NCI-H1417 treated with DMSO at 0.1 percent for 48 hours (cell line): ENCODE measurements around the gene CROCC2.

Experiments
- DNase-seq: peaks from one replicate; lab custom pipeline; 2025; lab: John Stamatoyannopoulos, UW

Gene CROCC2

DNA sequence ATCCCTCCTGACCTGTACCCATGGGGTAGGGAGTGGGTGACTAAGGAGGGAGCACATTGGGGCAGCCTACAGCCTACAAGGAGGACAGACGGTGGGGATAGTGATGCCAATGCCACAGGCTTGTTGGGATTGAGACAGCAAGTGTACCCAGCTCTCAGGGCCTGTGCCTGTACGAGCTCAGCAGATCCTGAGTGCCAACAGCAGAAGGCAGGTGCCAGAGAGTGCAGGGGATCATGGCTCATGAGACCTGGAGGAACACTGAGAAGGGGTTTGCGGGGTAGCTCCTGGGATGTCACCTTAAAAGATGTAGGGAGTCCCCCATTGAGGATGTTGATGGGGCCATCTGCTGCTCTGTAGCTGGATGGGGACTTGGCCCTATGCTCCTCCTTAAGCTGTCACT, 82.0 kb downstream of the CROCC2 start:
- no peak for DNase-seq

DNA sequence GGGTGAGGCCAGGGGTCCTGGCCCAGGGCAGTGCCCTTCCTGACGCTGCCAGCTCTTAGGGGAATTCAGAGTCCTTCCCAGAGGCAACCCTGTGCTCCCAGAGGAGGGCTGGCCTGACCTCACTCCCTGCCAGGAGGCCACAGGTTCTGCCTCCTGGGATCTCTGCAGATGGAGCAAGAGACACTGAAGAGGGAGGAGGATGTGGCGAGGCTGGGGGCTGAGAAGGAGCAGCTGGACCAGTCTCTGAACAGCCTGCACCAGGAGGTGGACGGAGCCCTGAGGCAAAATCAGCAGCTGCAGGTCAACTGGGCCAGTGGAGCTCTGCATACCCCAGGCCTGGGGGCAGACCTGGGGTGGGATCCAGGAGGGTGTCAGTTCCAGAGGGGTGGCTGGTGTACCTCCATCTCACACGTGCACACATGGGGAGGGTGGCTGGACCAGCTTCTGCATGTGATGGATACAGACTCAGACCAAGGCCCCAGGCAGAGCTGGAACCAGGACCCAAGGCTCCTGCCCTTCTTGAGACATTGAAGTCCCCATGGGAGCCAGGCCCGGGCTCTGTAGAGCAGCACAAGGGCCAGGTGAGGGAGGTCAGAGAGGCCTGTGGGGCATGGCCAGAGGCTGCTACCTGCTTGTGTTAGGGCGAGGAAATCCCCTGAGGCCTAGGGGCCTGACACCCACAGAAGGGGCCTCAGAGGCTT, 82.6 kb downstream of the CROCC2 start:
- no peak for DNase-seq

GRCh38 chr2:240989451-240990265, 83.5 kb downstream of the CROCC2 start:
- no peak for DNase-seq

- DNase-seq = no peak
These were observed 84.1 kb downstream of the CROCC2 start for GRCh38 chr2:240990266-240990529.

DNA sequence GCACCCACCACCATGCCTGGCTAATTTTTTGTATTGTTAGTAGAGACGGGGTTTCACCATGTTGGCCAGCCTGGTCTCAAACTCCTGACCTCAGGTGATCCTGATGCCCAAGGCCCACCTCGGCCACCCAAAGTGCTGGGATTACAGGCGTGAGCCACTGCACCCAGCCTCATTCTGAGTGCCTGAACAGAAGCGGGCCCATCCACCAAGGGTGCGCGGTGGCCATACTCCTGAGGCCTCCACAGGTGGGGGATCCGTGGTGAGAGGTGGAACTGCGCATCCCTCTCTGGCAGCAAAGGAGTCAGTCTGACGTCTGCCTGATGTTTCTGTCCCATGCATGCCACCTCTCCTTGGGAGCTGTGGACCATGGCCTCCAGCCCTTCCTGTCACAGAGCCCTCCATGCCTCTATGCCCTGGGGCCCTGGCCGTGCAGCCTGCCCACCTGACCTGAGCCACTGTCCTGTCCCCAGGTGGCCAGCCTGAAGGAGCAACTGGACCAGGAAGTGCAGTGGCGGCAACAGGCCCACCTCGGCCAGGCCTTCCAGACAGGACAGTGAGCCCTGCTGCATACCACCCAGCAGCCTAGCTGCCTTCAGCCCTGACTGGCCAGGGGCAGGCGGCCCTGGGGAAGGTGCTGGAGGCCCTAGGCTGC, 84.7 kb downstream of the CROCC2 start:
- DNase-seq = no peak

GRCh38 chr2:240991378-240992263, 85.5 kb downstream of the CROCC2 start:
- DNase-seq = no peak

- DNase-seq = no peak
These were observed 86.6 kb downstream of the CROCC2 start for GRCh38 chr2:240992572-240993291.

- DNase-seq = no peak
These were observed 87.5 kb downstream of the CROCC2 start for GRCh38 chr2:240993446-240994170.

GRCh38 chr2:240994171-240994896, 88.2 kb downstream of the CROCC2 start:
- DNase-seq = no peak

GRCh38 chr2:240995041-240996021, 89.2 kb downstream of the CROCC2 start:
- DNase-seq = no peak

- DNase-seq = no peak
These were observed 90.2 kb downstream of the CROCC2 start for GRCh38 chr2:240996161-240996833.

GRCh38 chr2:240996834-240997140, 90.7 kb downstream of the CROCC2 start:
- no peak for DNase-seq

DNA sequence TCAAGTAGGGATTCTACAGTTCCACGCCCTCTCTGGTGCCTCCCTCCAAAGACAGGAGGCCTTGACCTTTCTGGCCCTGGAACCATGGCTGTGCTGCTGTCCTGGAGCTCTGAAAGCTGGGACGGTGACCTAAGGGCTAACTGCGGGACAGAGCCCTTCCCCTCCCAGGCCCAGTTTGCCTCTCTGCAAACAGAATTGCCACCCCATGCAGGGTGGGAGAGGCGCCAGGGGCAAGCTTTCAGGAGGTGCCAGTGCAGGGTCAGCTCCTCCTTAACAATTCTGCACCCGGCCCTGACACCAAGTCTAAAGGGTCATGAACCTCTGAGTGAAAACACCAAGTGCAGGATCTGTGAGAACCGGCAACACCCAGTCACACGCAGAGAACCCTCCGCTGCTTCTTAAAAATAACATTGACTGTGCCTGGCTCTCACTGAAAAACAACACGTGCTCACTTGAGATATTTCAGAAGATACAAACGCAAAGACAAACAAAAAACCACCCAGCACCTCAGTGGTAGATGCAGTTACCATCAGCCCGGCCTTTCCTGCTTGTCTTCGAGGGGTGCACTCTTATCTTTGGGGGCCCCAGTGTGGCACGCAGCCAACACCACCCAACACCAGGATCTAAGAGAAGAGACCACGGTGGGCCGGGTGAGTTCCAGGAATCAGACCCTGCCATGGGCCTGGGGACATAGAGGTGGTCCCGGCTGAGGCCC, 91.2 kb downstream of the CROCC2 start:
- DNase-seq = no peak

DNA sequence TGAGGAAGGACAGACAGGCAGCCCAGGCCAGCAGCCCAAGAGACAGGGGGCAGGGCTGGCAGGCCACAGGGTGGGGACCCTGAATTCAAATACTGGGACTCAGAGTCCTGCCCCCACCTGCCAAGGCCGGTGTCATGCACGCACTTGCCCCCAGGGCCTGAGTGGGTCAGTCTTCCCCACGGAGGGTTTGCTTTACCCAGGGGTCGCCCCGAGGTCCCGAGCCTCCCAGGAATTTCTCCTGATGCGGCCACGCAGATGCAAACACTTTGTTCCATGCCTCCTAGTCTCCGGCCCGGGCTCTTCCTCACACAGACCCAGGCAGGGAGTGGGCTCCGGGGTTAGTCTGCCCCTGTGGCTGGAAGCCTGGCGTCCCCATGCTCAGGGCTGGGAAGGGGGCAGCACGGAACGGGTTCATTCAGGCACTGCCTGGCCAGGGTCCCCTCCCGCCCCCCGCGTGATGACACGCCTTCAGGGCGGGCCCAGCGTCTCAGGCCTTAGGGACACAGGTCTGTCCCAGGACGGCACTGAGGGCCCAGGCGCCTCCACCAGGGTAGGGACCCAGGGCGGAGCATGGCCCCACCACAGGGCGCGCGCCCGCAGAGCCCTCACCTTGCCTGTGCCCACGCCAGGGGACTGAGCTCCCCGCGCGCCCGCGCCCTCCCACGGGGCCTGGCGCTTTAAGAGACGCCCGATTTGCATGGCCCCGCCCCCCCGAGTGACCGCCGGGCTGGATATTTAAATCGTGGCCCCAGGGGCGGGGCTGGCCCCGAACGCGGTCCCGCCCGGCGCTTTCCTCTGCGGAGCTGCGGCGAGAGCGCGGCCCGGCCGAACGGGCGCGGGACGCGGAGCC, 91.9 kb downstream of the CROCC2 start, which contains the start of gene SNED1:
TSS of gene SNED1 (plus strand) at position 763 of the 850 bp plus-strand sequence. CDS start 220 bp downstream, outside the sequence.
- DNase-seq = no peak

- DNase-seq = no peak
These were observed 92.5 kb downstream of the CROCC2 start for GRCh38 chr2:240998706-240998994.

- DNase-seq = no peak
These were observed 93.1 kb downstream of the CROCC2 start for GRCh38 chr2:240998995-240999791.
